ENCODE measurements around the gene EXOC3. TPM values are rescaled to one million over a fixed set of nuclear protein-coding genes. Genes with fewer than 3 reads are reported as not detected.

The EXOC3 gene
- polyA plus RNA-seq, 3 donors = 32.4 to 40.8 (median 32.5) TPM

DNA sequence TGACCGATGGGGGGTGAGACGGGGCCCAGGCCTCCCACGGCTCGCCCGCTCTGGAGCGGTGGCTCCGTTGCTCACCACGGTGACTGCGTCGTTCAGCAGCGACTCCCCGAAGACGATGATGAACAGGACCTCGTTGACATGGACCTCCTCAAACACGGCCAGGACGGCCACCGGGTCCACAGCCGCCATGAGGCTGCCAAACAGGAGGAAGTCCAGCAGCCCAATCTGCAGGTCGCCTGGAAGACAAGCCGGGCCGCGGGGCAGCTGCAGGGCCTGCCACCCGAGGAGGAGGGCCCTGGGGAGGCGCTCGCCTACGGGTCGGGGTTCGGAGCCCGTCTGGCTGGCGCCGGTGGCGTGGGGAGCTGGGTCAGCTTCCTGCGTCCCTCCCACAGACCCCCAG lies 45.3 kb downstream of the EXOC3 start:
- no peak overlapping the region for H3K27ac ChIP-seq (ENCODE audit: low read depth, low read length)
- WGBS, 3 donors = 84 to 91% (median 90%) methylated on average over 29 to 33 of the region's 33 CpGs

DNA sequence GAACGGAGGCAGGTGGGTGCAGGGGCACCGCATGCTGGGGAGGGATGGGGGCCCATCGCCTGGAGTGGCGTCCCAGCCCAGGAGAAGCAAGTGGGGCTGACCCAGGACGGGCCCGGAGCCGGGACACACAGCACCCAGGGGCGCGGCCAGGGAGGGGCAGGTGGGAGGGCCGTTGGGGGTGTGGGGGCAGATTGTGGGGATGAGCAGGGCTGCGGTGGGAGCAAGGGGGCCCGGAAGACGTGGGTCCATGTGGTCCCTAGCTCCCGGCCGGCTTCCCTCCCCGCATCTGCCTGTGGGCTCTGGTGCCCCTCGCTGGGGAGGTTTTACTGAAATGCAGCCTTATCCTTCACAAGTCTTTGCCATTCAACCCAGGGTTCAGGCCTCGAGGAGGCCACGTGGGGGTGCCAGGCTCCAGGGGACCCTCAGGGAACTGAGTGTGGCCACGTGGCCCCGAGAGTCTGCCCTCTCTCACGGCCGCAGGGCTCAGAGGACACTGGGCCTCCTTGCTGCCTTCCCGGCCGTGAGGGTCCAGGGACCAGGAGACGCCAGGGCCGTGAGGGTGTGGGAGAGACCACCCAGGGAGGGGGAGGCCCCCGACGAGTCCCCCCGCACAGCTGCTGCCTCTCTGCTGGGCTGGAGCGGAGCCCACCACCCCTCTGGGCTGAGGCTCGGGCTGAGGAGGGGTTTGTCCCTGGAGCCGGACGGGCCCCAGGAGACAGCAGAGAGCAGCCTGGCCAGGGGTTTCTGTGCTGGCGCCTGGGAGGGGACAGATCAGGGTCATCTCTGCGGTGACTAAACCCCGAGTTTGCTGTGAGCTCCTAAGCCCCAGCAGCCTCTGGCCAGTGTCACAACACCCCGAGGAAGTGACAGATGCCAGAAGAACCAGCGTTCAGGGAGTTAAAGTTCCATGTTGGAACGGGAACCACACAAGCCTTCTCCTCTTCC lies 46.0 kb downstream of the EXOC3 start:
- 55 to 63% (median 60%) methylated on average over 38 to 40 of the region's 40 CpGs for WGBS, 3 donors
- H3K27ac ChIP-seq (ENCODE audit: low read depth, low read length) = no peak overlapping the region

DNA sequence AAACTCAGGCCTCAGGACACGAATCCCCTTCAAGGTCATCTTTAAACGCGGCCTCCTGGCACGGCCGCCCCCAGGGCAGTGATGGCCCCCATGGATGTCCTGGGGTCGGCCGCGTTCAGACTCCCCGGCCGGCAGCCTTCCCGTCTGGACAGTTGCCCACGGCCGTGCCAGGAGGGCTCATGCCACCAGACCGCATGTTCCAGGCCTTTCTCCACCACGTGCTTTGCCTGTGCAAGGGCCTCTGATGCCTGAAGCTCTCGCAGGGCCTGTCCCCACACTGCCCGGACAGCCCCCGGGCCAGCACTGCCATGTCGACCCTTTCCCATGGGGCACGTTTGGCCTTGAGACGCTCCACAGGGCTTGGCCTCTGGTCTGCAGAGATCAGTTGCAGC lies 46.7 kb downstream of the EXOC3 start:
- no peak overlapping the region for H3K27ac ChIP-seq (ENCODE audit: low read depth, low read length)
- 45 to 68% (median 61%) methylated on average over 21 of the region's 21 CpGs for WGBS, 3 donors

DNA sequence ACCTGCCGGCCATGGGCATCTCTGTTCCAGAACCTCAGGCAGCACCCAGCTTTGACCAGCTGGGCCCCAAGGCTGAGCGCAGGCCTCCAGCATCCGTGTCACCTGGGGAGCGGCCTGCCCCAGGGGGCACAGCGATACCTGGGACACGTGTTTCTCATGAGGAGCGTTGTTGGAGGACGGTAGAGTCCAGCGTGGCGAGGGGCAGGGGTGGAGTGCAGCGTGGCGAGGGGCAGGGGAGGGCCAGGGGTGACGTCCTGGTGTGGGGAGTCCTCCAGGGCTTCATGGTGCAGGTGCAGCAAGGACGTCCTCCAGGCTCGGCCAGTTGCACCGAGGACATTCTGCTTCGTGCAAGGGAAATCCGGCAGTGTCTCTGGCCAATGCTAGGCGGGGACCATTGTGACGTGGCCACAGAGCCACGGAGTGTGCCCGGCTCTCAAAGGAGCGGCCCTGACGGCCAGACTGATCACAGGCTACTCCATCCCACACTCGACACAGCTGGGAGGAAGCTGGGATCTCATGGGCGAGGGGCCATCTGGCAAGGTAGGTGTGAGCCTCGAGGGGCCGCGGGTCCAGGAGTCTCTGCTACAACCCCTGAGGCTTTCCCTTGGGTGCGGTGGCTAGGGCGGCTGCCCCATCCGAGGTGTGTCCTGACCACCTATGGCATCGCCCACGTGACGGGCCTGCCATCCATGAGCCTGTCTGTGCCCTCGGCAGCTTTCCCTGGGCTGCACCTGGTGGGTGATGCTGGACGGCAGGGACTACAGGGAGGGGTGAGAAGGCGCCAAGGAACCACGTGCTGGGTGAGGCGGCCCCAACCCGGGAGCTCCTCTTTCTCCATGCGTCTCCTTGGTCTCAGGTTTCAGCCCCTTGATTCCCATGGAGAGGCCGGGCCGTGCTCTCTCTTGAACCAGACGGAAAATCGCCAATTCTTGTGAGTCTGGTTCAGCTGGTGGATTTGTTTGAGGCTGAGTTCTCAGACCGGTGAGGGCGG lies 47.4 kb downstream of the EXOC3 start:
- no peak overlapping the region for H3K27ac ChIP-seq (ENCODE audit: low read depth, low read length)
- 72 to 86% (median 83%) methylated on average over 47 to 48 of the region's 48 CpGs for WGBS, 3 donors

DNA sequence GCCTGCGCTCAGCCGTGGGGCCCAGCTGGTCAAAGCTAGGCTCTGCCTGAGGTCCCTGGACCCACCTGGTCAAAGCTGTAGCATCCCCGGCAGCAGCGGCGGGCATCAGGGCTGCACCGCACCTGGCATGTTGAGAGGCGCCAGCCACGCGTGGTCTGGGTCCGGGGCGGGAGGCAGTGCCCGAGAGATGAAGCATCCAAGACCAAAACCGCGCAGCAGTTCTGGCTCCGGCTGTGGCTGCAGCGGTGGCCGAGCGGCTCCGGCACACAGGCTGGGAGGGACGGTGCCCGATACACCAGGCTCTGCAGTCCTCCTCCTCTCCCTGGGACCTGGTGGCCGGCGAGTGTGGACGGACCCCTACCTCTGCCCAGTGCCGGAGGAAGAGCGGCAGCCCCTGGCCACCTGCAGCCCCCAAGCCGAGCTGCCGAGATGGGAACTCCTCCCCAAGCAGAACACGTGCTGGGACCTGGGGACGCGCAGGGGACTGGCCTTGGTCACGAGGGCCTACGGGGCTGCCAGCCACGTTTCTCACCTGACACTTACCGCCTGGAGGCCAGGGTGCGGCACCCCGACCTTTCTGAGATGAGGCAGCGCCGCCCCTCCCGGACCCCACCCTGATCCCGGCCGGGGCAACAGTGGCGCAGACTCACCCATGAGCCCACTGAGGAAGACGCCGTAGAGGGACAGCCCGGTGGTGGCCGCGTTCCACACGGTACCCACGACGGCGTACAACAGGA lies 48.3 kb downstream of the EXOC3 start:
- WGBS, 3 donors = 84 to 91% (median 90%) methylated on average over 49 to 52 of the region's 52 CpGs
- no peak overlapping the region for H3K27ac ChIP-seq (ENCODE audit: low read depth, low read length)

DNA sequence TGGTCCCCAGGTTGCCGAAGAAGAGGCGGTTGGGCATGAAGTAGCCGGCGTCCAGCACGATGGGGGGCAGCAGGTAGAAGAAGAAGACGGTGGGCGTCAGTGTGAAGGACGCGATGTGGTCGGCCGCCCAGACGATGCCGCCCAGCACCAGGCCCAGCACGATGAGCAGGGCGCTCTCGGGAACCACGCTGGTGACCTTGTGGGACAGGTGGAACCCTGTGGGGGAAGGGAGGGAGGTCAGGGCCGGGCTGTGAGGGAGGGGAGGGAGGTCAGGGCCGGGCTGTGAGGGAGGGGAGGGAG lies 48.8 kb downstream of the EXOC3 start:
- no peak overlapping the region for H3K27ac ChIP-seq (ENCODE audit: low read depth, low read length)
- 71 to 94% (median 89%) methylated on average over 17 to 19 of the region's 19 CpGs for WGBS, 3 donors

DNA sequence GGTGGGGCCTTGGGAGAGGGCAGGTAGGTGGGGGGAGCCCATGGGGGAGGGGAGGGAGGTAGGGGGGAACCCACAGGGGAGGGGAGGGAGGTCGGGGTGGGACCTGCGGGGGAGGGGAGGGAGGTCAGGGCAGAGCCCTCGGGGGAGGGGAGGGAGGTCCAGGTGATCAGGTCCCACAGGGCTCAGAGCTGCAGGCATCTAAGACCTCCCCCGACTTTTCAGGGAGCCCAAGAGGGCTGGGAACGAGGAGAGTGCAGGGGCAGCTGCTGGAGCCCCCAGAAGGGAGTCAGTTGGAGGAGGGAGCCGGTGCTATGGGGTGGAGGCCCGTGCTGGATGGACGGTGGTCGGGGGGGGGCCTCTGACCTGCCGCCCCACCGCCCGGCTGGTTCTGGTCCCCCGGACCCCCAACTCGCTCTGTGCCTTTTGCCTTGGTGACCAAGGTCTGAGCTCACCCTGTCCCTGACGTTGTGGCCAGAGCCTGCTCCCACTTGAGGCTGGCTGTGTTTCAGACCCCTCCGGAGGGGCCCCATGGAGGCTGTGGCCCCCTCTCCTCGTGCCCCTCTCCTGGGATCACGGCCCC lies 49.4 kb downstream of the EXOC3 start:
- 44 to 58% (median 57%) methylated on average over 11 to 16 of the region's 18 CpGs for WGBS, 3 donors
- no peak overlapping the region for H3K27ac ChIP-seq (ENCODE audit: low read depth, low read length)

DNA sequence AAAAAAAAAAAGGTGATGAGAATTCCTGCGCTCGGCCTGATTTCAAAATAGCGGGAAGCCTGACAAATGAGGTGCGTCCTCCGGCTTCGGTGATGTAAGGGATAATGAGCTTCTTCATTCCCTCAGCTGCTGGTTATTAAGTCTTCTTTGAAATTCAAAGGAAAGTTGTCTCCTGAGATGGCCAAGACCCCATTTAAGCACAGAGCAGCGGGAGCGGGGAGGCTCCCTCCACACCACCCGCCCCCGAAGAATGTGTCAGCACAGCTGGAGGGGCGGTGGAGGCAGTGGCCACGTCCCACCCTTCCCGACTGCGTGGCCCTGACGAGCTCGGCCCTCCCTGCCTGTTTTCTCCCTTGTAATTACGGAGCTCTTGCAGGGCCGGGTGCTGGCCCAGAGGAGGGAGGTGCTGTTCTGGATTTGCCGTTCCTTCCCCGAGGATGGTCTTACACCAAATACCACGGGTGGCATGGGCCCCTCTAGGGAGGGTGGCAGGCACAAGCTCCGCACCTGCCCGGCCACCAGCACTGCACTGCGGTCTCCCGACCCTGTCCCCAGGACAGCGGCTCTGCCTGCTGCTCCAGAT lies 50.2 kb downstream of the EXOC3 start:
- no peak overlapping the region for H3K27ac ChIP-seq (ENCODE audit: low read depth, low read length)
- 35 to 56% (median 54%) methylated on average over 26 of the region's 26 CpGs for WGBS, 3 donors

DNA sequence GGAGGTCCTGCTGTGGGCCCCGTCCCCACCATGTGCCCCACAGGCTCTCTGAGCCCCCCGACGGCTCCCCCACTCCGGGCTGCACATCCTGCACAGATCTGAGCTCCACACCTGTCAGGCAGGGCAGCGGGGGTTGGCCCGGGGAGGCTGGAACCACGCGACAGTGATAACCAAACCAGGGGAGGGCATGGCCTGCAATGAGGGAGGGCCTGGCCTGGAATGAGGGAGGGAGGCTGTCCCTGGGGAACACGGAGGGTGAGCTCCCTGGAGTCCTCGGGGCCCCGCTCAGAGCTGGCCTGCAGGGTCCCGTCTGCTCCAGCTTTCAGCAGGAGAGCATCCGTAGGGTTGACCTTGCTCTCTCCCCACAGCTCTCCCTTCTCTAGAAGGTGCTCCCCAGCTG lies 50.8 kb downstream of the EXOC3 start:
- H3K27ac ChIP-seq (ENCODE audit: low read depth, low read length) = no peak overlapping the region
- 32 to 64% (median 59%) methylated on average over 13 of the region's 13 CpGs for WGBS, 3 donors

DNA sequence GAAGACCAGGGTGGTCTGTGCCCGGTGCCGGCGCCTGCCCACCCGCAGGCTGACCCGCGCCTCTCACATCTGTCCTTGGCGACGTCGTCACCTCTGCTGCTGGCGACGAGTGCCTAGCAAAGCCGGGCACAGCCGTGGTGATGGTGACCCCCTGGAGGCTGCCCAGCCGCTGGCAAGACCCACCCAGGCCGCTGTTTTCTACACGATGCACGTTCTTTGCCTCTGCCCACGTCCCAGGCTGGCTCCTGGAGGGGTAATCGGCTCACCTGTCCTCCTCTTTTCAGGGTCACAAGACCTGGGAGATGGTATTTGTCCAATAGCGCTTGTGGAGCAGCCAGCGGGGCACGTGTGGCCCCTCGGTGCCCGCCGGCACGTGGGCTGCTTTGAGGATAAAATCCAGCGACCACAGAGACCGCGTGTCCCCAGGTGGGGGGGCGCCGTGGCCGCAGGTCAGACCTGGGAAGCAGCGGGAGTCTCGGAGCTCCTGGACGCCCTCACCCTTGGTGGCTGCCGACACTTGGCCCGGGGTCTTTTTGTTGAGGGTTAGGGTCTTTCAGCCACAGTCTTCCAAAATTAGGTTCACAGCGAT lies 51.8 kb downstream of the EXOC3 start:
- 89 to 90% (median 89%) methylated on average over 37 to 38 of the region's 38 CpGs for WGBS, 3 donors
- no peak overlapping the region for H3K27ac ChIP-seq (ENCODE audit: low read depth, low read length)

DNA sequence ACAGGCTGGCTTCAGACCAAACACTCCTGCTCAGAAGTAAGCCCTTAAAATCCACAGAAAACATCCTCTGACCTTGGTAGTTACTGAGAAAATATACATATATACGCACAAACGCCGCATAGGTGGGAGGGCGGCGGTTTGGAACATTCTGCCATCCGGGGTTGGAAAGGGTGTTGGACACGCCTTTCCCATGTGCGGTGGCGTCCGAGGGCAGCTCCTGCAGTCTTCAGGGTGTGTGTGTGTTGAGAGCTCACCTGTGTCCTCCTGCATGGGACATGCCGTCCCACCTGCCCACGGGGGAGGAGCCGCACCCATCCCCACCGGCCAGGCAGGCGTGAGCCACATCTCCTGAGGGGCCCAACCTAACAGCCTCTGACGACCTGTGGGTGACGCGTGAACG lies 53.1 kb downstream of the EXOC3 start:
- no peak overlapping the region for H3K27ac ChIP-seq (ENCODE audit: low read depth, low read length)
- WGBS, 3 donors = 36 to 66% (median 53%) methylated on average over 19 of the region's 19 CpGs

DNA sequence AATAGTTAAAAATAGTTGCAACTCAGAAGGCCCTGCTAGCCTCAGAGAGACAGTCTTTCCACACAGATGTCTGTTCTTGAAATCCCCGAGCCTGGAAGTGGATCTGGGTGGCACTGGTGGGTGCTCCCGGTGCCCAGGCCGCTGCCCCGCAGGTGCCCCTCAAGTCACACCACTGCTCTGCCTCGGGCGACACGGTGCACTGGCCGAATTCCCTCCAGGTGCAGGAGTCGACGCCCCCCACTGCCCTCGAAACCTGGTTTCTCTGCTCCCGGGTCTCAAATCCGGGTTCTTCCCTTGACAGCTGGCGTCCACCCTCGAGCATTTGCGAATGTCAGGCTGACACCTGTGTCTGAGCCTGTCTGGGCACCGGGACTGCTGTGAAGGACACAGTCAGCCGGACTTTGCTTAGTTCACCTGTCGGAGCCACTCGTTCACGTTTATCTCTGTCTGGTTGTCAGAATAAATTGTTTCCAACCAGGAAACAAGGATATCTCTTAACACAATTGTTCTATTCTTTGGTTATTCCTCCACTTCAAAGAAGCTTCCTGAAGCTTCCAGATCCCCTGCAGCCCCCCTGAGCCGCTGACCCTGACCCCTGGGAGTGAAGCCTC lies 54.2 kb downstream of the EXOC3 start:
- no peak overlapping the region for H3K27ac ChIP-seq (ENCODE audit: low read depth, low read length)

DNA sequence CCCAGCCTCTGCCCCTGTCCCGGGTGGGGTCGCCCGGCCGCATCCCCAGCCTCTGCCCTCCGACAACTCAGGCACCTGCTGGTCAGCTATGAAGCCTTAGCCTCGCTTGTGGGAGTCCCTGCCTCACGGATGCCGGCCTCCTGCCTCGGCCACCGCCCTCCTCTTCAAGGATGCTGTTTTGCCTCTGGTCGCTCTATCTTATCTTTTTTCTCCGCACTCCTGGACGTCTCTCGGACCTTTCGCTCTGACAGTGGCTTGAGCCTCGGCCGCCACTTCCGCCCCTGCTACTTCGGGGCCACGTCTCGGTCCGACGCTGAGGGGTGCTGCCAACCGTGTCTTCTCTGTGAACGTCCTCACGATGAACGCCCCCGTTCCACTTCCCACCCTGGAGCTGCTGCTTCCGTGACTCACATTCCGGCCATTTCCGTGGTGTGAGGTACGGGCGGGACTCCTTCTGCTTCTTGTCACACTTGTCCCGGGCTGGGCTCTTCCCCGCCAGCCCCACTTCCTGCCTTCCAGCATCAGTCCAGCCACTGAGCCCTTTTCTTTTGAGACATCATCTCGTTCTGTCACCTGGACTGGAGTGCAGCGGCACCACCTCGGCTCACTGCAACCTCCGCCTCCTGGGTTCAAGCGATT lies 55.0 kb downstream of the EXOC3 start:
- 75 to 77% (median 76%) methylated on average over 40 of the region's 40 CpGs for WGBS, 3 donors
- no peak overlapping the region for H3K27ac ChIP-seq (ENCODE audit: low read depth, low read length)

More for the DNA sequence above, 54.2 kb downstream of the EXOC3 start:
- 40 to 78% (median 69%) methylated on average over 21 to 22 of the region's 22 CpGs for WGBS, 3 donors

DNA sequence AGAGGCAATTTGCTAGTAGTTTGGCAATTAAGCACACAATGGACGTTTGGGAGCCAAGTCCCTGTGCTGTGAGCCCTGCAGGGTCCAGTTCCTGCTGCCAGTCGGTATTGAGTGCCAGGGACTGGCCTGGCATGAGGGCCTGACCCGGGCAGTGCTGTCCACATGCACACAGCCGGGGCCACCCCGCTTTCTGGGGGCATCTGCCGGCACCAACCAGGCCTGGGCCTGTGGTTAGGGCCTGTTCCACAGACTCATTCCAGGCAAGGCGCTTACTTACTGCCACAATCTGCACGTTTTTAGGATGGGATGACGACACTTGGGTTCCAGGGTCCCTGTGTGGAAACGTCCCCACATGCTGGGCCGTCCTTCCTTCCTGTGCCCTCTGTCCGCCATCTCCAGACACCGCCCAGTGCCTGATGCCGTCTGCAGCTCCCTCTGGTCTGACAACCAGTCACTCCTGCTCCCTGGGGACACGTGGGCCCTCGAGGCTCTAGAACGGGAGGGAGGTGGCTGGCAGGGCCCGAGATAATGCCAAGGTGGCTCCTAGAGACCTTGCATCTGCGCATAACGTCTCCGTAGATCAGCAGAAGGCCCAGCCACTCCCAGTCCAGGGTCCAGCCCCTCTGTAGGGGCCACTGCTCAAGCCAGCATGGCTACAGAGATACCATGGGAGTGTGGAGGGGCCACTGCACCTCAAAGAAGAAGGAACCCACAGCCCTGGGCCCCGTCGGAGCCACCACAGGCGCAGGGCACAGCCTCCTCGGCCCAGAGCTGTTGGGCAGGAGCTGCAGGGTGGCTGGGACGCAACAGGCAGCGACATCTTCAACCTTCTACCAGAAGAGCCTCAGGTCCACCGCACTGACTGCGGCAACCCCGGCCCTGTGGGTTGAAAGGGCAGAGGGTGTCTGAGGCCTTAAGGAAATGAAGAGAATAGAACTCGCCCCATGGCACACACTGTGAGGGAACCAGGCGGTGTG lies 56.5 kb downstream of the EXOC3 start:
- H3K27ac ChIP-seq (ENCODE audit: low read depth, low read length) = no peak overlapping the region
- 84 to 89% (median 88%) methylated on average over 32 of the region's 32 CpGs for WGBS, 3 donors

DNA sequence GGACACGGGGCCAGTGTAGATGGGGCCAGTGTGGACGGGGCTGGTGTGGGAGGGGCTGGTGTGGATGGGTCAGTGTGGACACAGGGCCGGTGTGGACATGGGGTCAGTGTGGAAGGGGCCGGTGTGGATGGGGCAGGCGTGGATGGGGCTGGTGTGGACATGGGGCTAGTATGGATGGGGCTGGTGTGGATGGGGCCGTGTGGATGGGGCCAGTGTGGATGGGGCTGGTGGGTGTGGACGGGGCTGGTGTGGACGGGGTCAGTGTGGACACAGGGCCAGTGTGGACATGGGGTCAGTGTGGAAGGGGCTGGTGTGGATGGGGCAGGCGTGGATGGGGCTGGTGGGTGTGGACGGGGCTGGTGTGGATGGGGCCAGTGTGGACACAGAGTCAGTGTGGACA lies 57.5 kb downstream of the EXOC3 start:
- H3K27ac ChIP-seq (ENCODE audit: low read depth, low read length) = no peak overlapping the region
- WGBS, 3 donors = 91 to 97% (median 93%) methylated on average over 10 of the region's 10 CpGs
